ENCODE data around the gene ELOVL5. TPM values are rescaled to one million over a fixed set of nuclear protein-coding genes. Genes with fewer than 3 reads are reported as not detected.
A peak's percentile ranks its signal among the peaks of the same experiment; 100 is the strongest.

ELOVL5 gene
- total RNA-seq, 4 donors from 2014 or later, result 125 to 251 (median 186) TPM

DNA sequence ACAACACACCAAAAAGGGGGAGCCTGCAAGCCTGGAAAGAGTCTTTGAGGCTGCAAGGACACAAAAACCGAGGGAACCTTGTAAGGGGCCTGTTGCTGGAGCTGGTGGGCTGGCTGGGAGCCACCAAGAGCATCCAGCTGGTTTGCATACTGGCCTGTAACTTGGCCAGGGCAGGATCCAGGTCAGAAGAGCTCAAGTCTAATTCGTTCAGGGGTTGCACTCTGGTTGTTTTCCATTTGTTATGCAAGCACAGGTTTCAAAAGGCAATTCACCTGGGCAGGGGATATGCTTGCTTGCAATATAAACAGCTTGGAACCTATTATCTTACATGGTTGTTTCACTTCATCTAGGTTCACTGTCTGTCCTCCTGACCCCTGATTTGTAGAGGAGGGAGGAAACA, 101.8 kb downstream of the ELOVL5 start:
- no peak for ATAC-seq (ENCODE audit: low FRiP score)
- TF ChIP-seq, protein P1, sequence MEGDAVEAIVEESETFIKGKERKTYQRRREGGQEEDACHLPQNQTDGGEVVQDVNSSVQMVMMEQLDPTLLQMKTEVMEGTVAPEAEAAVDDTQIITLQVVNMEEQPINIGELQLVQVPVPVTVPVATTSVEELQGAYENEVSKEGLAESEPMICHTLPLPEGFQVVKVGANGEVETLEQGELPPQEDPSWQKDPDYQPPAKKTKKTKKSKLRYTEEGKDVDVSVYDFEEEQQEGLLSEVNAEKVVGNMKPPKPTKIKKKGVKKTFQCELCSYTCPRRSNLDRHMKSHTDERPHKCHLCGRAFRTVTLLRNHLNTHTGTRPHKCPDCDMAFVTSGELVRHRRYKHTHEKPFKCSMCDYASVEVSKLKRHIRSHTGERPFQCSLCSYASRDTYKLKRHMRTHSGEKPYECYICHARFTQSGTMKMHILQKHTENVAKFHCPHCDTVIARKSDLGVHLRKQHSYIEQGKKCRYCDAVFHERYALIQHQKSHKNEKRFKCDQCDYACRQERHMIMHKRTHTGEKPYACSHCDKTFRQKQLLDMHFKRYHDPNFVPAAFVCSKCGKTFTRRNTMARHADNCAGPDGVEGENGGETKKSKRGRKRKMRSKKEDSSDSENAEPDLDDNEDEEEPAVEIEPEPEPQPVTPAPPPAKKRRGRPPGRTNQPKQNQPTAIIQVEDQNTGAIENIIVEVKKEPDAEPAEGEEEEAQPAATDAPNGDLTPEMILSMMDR (IDR thresholded peaks at IDR 0.05), result no peak
- DNase-seq (ENCODE audit: low spot score), result no peak

DNA sequence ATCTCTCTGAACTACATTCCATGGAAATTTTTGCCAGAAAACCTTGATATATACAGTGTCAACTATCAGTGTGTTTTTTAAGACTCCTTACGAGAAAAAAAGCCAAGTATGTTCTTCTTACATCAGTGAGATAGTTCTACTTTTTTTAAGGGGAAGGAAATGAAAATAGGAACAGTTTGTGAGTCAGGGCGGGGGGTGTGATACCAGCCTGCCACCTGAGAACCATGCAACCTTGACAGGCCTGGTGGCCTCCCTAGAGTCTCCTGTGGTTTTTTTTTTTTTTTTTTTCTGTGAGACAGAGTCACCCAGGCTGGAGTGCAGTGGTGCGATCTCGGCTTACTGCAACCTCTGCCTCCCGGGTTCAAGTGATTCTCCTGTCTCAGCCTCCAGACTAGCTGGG, 103.8 kb downstream of the ELOVL5 start:
- TF ChIP-seq, protein P1 (IDR thresholded peaks at IDR 0.05), result no peak
- no peak for ATAC-seq (ENCODE audit: low FRiP score)
- no peak for DNase-seq (ENCODE audit: low spot score)

DNA sequence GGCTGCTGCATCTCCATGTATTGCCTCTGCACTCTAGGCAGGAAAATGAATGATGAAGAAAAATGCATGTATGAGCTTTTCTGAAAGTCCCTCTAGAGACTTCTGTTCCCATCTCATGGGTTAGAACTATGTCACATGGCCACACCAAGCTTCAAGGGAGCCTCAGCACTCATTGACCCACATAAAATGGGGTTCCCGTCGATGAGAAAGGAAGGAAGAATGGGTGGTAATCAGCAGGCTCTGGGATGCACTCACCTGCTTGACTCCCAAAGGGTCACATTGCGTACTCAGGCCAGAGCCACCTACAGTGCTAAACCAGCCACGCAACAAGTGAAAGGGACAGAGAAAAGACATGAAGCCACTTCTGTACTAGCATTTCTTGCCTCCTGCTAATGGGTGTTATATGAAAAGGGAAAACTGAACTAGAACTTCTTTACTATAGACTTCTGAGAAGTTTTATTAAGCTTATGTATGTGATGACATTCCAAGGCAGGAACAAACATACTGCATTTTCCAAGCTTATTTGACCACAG, 104.3 kb downstream of the ELOVL5 start:
- DNase-seq (ENCODE audit: low spot score) (no peak), ATAC-seq (ENCODE audit: low FRiP score) (no peak)
- TF ChIP-seq, protein P1 (IDR thresholded peaks at IDR 0.05), result no peak

DNA sequence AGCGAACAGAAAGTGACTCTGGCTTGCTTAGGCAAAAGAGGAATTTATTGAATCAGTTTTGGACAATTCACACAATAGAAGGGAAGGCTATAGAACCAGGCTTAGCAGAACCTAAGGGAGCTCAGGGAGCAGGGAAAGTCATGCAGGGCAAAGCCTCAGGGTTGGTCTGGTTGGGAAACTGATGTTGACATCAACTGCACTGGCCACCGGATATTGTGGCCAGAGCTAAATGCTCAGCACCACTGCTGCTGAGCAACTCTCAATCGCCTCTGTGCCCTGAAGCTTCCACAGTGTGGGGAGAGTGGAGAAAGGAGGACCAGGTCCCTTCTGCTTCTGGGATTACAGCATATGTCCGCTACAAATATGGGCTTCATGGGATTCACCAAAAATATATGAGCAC, 106.8 kb downstream of the ELOVL5 start:
- TF ChIP-seq, protein P1 (IDR thresholded peaks at IDR 0.05), result no peak
- peak; percentile 52 for ATAC-seq (ENCODE audit: low FRiP score)
- DNase-seq (ENCODE audit: low spot score), result no peak

DNA sequence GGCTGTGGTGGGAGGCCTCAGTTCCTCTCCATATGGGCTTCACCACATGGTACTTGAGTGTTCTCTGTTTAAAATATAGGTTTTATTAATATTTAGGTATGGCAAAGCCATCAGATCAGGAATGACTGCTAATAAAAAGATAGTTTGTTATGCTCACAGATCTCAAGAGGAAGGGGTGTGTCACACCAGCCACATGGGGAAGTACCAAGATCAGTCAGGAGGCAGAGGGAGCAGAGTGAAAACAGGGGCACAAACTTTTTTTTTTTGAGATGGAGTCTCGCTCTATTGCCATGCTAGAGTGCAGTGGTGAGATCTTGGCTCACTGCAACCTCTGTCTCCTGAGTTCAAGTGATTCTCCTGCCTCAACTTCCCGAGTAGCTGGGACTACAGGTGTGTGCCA, 108.0 kb downstream of the ELOVL5 start:
- ATAC-seq (ENCODE audit: low FRiP score) (no peak), DNase-seq (ENCODE audit: low spot score) (no peak)
- TF ChIP-seq, protein P1 (IDR thresholded peaks at IDR 0.05), result no peak

DNA sequence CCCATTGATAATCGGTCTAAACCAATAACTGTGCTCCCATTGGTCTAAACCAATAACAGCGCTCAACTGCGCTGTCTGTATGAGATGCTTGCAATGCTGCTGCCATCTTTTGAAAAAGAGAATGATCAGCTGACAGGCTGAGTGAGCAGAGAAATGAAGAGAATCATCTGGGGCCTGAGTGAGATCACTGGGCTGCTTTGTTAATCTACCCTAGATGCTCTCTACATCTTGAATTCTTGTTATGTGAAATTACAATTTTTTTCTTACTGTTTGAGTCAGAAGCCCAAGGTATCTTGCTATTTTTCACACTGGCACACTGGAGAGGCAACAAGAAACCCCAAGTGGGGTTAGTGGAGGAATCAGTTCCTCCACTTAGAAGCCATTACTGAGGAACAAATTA, 108.6 kb downstream of the ELOVL5 start:
- no peak for DNase-seq (ENCODE audit: low spot score)
- no peak for ATAC-seq (ENCODE audit: low FRiP score)
- TF ChIP-seq, protein P1 (IDR thresholded peaks at IDR 0.05), result no peak

DNA sequence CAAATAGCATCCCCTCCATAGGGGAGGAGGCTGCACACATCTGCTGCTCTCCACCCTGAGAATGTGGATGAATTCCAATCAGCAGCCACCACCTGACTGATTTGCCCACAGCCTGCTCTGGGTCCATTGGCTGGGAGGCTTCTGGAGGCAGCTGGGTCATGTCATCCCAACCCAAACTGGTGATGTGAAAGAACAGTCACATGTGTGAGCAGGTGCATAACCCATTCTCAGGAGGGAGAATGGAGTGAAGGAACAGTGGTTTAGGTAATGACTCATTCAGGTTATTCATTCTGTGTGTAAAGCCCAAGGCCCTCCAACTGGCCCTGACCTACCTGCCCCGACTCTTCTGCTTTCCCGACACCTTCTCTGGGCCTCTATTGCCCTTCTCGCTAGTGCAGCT, 109.2 kb downstream of the ELOVL5 start:
- TF ChIP-seq, protein P1 (IDR thresholded peaks at IDR 0.05), result no peak
- DNase-seq (ENCODE audit: low spot score), result no peak

More for the DNA sequence above, 109.2 kb downstream of the ELOVL5 start:
- ATAC-seq (ENCODE audit: low FRiP score), result no peak

Measured in omental fat pad (tissue), 4 donors.